Subcutaneous preadipocyte (primary cell): Measurements from ENCODE around the gene ENPP3. TPM values are rescaled to one million over a fixed set of nuclear protein-coding genes. Genes with fewer than 3 reads are reported as not detected.

ENCODE experiments used
- small RNA-seq: library from RNA; depleted of rRNA; stranded (forward); fragments of <200 nt; gene quantifications from one replicate; pipeline ENCODE3, GENCODE V24; 2012
- total RNA-seq: library from RNA; depleted of rRNA; stranded (reverse); fragments of >200 nt; gene quantifications from 2 replicates; pipeline ENCODE4 v1.2.3, GENCODE V29; 2012

The ENPP3 gene
- under 0.01 TPM in 1 of 2 replicates, not detected in the other for total RNA-seq

DNA sequence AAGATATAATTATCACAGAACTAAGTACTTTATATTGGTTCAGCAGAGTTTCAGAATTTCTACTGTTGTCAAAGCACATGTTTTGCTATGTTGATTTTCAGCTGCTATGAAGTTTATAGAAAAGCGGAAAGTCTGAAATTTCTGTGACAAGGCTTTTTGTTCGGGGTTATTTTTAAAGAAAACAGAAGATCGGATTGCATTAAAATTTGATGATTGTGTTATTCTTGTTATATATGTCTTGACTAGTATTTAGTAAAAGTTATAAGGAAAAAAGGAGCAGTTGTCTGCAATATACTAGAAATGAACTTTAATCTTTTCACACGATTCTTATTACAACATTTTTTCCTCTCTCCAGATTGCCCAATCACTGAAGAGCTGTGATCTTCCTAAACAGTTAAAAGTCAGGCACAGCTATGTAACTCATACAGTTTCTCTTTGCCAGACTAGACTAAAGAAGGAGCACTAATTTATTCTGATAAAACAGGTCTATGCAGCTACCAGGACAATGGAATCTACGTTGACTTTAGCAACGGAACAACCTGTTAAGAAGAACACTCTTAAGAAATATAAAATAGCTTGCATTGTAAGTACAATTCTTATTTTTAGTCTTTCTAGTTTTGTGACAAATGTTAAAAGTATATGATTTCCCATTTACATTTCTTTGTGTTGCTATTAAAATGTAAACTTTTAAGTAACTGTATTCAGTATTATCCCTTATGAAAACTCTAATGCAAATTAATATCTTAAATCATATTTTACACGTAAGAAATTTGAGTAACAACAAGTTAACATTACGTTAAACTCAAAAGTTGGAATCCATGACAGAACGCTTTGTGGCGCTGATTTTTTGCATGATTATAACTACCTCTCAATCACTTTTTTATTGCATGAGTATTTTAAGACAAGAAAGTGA, at the start of gene ENPP3:
ENPP3 (plus strand) TSS at position 423 of the 913 bp plus-strand sequence; CDS start at position 506, 83 bp downstream.

DNA sequence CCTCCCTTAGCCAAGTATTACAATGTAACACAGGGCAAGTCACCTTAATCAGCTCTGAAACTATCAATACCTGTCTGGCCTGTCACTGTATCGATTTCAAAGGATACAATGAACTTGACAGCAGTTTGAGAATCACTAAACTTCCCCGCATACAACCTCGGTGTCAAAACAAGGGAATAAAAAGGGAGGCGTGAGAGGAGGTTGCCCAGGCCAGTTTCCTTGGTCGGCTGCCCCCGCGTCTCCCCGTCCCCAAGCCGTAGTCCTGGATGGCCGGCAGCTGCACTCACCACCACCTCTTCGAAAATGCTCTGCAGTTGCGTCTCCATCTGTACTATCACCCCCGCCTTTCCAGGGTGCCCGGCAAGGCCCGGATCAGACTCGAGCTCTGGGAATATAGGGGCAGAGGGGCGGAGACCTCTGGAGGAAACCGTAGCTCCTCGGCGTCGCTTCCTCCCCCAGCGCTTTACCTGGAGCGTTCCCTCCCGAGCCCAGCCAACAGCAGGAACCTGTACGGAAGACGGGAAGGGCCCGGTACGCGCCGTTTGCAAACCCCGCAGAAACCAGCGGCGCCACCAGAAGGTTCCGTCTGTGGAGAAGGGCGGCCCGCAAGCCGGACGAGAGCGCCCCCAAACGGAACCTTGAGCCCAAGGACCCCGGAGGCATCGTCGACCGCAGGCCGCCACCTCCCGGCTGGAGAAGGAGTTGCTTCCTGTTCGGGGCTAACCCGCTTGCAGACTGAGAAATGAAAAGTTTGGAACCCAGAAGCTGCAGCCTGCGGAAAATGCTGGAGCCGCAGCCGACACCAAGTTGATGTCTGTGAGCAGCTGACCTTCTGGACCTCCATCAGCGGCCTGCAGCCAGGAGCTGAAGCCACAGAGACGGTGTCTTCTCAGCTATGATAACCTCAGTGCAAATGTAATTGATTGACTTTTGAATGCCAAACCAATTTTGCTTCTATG, 9.1 kb upstream of the ENPP3 start, which contains the start of gene MED23:
MED23 (minus strand) TSS at position 519 of the 959 bp plus-strand sequence; CDS start at position 326, 193 bp downstream.

DNA sequence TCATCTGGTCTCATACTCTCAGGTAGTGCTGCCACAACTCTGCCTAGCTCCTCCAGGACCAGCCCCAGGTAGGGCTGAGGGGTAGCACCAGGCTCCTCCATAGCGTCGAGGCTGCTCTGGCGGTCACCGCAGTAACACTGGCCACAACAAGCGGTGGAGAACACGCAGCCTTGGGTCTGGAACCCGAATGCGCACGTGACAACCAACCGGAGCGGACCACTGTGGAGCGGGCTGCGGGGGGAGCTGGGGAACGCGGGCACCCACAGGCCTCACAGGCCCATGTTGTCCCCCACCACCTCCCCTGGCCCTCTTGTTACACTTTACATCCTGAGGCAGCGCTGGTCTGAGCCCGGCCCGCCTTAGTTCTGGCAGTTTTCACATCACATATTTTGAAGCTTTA, 73.8 kb downstream of the ENPP3 start, which contains the start of gene CTAGE9:
CTAGE9 (minus strand) TSS at position 101 of the 400 bp plus-strand sequence; CDS start at position 101, 0 bp downstream.

Small RNA genes lying within 50 kb of the gene (small RNA-seq; reads per million reads assigned to genes)
- gene MIR548H5 (not detected), gene RNU4-18P (not detected)

Other genes starting within 250 kb of the ENPP3 start
- gene ARG1, start 64.1 kb upstream of the ENPP3 start, total RNA-seq: not detected in 2 replicates
- 25.0 and 31.1 TPM in 2 replicates for gene MED23, start 9.1 kb upstream of the ENPP3 start, total RNA-seq
- gene OR2A4, start 64.1 kb downstream of the ENPP3 start, total RNA-seq: not detected in 2 replicates
- not detected in 2 replicates for gene CTAGE9, start 73.7 kb downstream of the ENPP3 start, total RNA-seq
- gene ENPP1, start 170.7 kb downstream of the ENPP3 start, total RNA-seq: 3.7 and 8.0 TPM in 2 replicates